Lung (tissue), 12 donors: ENCODE measurements around the gene CDH16. TPM values are rescaled to one million over a fixed set of nuclear protein-coding genes. Genes with fewer than 3 reads are reported as not detected.

ENCODE experiments used
- ATAC-seq: fragments of 200-7000 bp; cut with Tn5 transposase; one replicate; pipeline ENCODE4 v1.9.1; 2020; ENCODE audit warnings: moderate number of reproducible peaks; ENCODE audit not compliant: insufficient read depth, low FRiP score
- DNase-seq, 3 donors: peaks; one replicate each; pipeline ENCODE4 v3.0.0-alpha.2; 2013 to 2017
- H3K27ac ChIP-seq, 2 donors: one replicate each; pipeline ENCODE4 v1.5.1; 2013; ENCODE audit warnings: mild to moderate bottlenecking in 2 of 2, moderate library complexity in 2 of 2, control low read depth in 1 of 2, inconsistent platforms in 1 of 2, low read depth in 1 of 2, low read length in 1 of 2
- H3K27me3 ChIP-seq, 3 donors: one replicate each; pipeline ENCODE4 v1.5.1; 2013; ENCODE audit warnings: low read length in 2 of 3; ENCODE audit not compliant: control insufficient read depth in 3 of 3, insufficient read depth in 3 of 3
- H3K36me3 ChIP-seq, 4 donors: one replicate each; pipeline ENCODE4 v1.5.1; 2013; ENCODE audit warnings: low read length in 4 of 4, mild to moderate bottlenecking in 1 of 4, moderate library complexity in 1 of 4; ENCODE audit not compliant: control insufficient read depth in 4 of 4, insufficient read depth in 4 of 4
- H3K4me1 ChIP-seq, 5 donors: one replicate each; pipeline ENCODE4 v1.5.1; 2013; ENCODE audit warnings: low read length in 5 of 5, mild to moderate bottlenecking in 2 of 5, moderate library complexity in 1 of 5; ENCODE audit not compliant: control insufficient read depth in 5 of 5, insufficient read depth in 5 of 5
- H3K4me3 ChIP-seq: one replicate; pipeline ENCODE4 v1.5.1; 2013; ENCODE audit warnings: mild to moderate bottlenecking, control low read depth, moderate library complexity
- H3K9ac ChIP-seq, 2 donors: one replicate each; pipeline ENCODE4 v1.5.1; 2013; ENCODE audit warnings: low read length in 2 of 2, control low read depth in 1 of 2; ENCODE audit not compliant: insufficient read depth in 1 of 2
- H3K9me3 ChIP-seq, 4 donors: one replicate each; pipeline ENCODE4 v1.5.1; 2013; ENCODE audit warnings: low read length in 3 of 4, mild to moderate bottlenecking in 1 of 4, moderate library complexity in 1 of 4; ENCODE audit not compliant: control insufficient read depth in 4 of 4, insufficient read depth in 3 of 4
- WGBS, 2 donors: extraction: QIAGEN DNeasy Blood & Tissue Kit; methylation state at CpG; one replicate each; pipeline ENCODE4 v1.1.7; 2013; 5-methylcytosine and 5-hydroxymethylcytosine counted together
- polyA plus RNA-seq, 2 donors: library from polyadenylated mRNA; stranded (reverse); fragments of 200-250 nt; gene quantifications; one replicate each; pipeline ENCODE4 v1.2.1, GENCODE V29; 2013
- total RNA-seq, 2 donors: library from RNA; depleted of rRNA in 1 of 2; stranded (reverse); fragments of >200 nt in 1 of 2; gene quantifications; one replicate each; pipeline ENCODE4 v1.2.1, GENCODE V29; 2014 to 2021
- TF ChIP-seq, protein P1 (sequence below): IDR thresholded peaks from 2 replicates; pipeline ENCODE4 v1.5.1; 2012; ENCODE audit warnings: mild to moderate bottlenecking; ENCODE audit errors: control extremely low read depth, extremely low read depth
- donor health status: control.
- donor health status: control.
- donor health status: Bipolar disorder and iron deficiency.
- donor health status: healthy.
- donor health status: DM: yes; HTN: yes; CAD: no.

Gene CDH16
- total and polyA plus RNA-seq, 4 donors = 0.25 to 1.7 (median 0.64) TPM; not detected in 1

DNA sequence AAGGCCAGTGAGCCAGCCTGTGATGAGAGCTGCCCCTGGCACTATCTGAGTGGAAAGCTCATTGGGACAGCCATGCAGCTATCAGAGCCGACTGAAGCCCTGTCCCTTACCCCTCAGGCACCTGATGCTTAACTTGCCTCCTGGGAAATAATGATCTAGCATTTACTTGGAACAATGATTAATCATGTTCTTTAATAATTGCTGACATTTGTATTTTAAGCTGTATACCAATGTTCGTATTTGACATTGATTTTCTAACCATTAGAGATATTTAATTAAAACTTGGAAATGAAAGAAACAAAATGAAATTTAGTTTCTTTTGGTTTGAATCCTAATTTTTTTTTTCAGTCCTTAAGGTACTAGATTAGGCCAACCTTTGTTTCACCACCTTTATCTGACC is 27.9 kb downstream of the CDH16 start:
- peaks cover 0 to 9% (median 3%) of the 10 kb centered on the region in 4 donors for H3K36me3 ChIP-seq
- H3K27ac ChIP-seq = no peak overlapping the region
- H3K9ac ChIP-seq = no peak overlapping the region
- no peaks in the 10 kb centered on the region for H3K27me3 ChIP-seq
- peaks cover 0 to 2% (median 2%) of the 10 kb centered on the region in 5 donors for H3K4me1 ChIP-seq
- DNase-seq (no peak), ATAC-seq (no peak)
- TF ChIP-seq, protein P1, sequence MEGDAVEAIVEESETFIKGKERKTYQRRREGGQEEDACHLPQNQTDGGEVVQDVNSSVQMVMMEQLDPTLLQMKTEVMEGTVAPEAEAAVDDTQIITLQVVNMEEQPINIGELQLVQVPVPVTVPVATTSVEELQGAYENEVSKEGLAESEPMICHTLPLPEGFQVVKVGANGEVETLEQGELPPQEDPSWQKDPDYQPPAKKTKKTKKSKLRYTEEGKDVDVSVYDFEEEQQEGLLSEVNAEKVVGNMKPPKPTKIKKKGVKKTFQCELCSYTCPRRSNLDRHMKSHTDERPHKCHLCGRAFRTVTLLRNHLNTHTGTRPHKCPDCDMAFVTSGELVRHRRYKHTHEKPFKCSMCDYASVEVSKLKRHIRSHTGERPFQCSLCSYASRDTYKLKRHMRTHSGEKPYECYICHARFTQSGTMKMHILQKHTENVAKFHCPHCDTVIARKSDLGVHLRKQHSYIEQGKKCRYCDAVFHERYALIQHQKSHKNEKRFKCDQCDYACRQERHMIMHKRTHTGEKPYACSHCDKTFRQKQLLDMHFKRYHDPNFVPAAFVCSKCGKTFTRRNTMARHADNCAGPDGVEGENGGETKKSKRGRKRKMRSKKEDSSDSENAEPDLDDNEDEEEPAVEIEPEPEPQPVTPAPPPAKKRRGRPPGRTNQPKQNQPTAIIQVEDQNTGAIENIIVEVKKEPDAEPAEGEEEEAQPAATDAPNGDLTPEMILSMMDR = no peak
- WGBS, 2 donors = 91 to 92% methylated on average over 2 of the region's 2 CpGs
- no peaks in the 10 kb centered on the region for H3K9me3 ChIP-seq
- no peak overlapping the region for H3K4me3 ChIP-seq

DNA sequence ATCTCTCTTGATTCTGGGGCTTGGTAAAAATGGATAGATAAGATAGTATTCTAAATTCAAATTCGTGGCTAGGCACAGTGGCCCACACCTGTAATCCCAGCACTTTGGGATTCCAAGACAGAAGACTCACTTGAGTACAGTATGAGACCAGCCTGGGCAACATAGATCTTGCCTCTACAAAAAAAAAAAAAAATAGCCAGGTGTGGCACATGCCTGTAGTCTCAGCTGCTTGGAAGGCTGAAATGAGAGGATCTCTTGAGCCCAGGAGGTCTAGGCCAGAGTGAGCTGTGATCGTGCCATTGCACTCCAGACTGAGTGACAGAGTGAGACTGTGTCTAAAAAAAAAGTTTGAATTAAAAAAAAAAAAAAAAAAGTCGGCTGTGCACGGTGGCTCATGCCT is 29.1 kb downstream of the CDH16 start:
- Histone ChIP-seq H3K4me1 (peaks cover 0 to 2% (median 0%) of the 10 kb centered on the region in 5 donors), H3K27ac (no peak overlapping the region), H3K9ac (no peak overlapping the region), H3K4me3 (no peak overlapping the region), H3K9me3 (no peaks in the 10 kb centered on the region), H3K27me3 (no peaks in the 10 kb centered on the region), H3K36me3 (peaks cover 0 to 18% (median 14%) of the 10 kb centered on the region in 4 donors)
- ATAC-seq (no peak), DNase-seq (no peak)
- WGBS, 2 donors = 74 to 76% methylated on average over 4 of the region's 4 CpGs
- TF ChIP-seq, protein P1 = no peak

DNA sequence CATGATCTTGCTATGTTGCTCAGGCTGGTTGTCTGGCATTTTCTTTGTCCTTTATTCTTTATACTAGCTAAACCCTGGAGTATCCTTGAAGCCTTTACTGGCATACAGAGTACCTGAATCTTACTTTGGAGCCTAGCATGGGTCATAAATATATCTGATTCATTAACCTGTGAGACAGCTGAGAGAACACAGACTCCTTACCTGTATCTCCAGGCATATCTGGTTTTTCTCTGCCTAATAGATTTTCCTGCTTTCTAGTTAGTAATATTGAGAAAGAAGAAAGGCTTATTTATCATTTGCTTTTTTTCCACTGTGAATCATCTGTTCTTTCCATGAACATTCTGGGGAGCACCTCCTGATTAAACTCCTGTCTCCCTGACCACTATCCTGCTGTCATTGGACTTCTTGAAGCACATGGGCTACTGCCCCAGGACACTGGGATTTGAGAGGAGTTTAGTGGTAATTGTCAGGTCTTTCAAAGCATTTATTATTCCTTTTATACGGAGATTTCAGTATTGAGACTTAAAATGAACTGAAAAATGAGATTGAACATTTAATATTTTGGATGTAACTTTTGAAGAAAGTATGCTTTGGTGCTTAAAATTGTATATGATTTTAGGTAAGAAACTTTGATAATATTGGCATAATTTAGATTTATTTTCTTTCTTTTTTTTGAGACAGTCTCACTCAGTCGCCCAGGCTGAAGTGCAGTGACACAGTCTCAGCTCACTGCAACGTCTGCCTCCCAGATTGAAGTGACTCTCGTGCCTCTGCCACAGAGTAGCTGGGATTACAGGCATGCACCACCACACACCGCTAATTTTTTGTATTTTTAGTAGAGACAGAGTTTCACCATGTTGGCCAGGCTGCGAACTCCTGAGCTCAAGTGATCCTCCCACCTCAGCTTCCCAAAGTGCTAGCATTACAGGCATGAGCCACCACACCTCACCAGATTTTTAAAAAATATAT is 29.8 kb downstream of the CDH16 start:
- peaks cover 0 to 24% (median 16%) of the 10 kb centered on the region in 4 donors for H3K36me3 ChIP-seq
- WGBS, 2 donors = 93 to 94% methylated on average over 6 of the region's 6 CpGs
- peaks cover 0 to 2% (median 0%) of the 10 kb centered on the region in 5 donors for H3K4me1 ChIP-seq
- TF ChIP-seq, protein P1 = no peak
- ATAC-seq (no peak), DNase-seq (no peak)
- no peak overlapping the region for H3K9ac ChIP-seq
- no peak overlapping the region for H3K4me3 ChIP-seq
- no peaks in the 10 kb centered on the region for H3K9me3 ChIP-seq
- H3K27ac ChIP-seq = no peak overlapping the region
- H3K27me3 ChIP-seq = no peaks in the 10 kb centered on the region
